ENCODE measurements around the gene INCA1. TPM values are rescaled to one million over a fixed set of nuclear protein-coding genes. Genes with fewer than 3 reads are reported as not detected.

The INCA1 gene
- total RNA-seq, 6 donors from 2014 or later, result 1.4 to 32.5 (median 3.1) TPM

DNA sequence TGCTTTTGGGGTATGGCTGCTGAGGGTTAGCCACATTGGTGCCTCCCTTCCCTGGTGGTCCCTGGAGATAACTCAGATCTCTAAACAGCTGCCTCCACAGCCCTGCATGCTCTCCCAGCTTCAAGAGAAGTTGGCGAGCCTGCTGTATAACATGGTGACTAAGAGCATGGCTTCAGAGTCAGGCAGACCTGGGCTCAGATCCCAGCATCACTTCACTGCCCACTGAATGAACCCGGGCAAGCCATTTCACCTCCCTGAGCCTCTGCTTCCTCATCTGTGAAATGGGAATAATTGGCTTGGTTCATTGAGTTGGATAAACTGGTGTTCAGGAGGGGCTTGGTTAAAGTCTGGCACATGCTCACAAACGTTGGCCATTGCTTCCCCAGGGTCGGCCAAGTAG is 17.0 kb upstream of the INCA1 start:
- TF ChIP-seq, protein P1, sequence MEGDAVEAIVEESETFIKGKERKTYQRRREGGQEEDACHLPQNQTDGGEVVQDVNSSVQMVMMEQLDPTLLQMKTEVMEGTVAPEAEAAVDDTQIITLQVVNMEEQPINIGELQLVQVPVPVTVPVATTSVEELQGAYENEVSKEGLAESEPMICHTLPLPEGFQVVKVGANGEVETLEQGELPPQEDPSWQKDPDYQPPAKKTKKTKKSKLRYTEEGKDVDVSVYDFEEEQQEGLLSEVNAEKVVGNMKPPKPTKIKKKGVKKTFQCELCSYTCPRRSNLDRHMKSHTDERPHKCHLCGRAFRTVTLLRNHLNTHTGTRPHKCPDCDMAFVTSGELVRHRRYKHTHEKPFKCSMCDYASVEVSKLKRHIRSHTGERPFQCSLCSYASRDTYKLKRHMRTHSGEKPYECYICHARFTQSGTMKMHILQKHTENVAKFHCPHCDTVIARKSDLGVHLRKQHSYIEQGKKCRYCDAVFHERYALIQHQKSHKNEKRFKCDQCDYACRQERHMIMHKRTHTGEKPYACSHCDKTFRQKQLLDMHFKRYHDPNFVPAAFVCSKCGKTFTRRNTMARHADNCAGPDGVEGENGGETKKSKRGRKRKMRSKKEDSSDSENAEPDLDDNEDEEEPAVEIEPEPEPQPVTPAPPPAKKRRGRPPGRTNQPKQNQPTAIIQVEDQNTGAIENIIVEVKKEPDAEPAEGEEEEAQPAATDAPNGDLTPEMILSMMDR (IDR thresholded peaks at IDR 0.05), result no peak
- no peak for TF ChIP-seq EP300 (IDR thresholded peaks at IDR 0.05)
- TF ChIP-seq POLR2A (IDR thresholded peaks at IDR 0.05), result no peak
- no peak for TF ChIP-seq POLR2AphosphoS5 (IDR thresholded peaks at IDR 0.05)
- Histone ChIP-seq H3K4me1 (no peaks in the 10 kb centered on the region), H3K27ac (no peak overlapping the region), H3K9me3 (no peaks in the 10 kb centered on the region), H3K36me3 (peaks cover 23 to 91% (median 69%) of the 10 kb centered on the region in 4 donors), H3K4me3 (no peak overlapping the region), H3K27me3 (no peaks in the 10 kb centered on the region)
- 80 to 91% methylated on average over 4 of the region's 4 CpGs for WGBS, 2 donors
- no peak for DNase-seq
- no peak for ATAC-seq (ENCODE audit: low FRiP score in 2 of 2)

DNA sequence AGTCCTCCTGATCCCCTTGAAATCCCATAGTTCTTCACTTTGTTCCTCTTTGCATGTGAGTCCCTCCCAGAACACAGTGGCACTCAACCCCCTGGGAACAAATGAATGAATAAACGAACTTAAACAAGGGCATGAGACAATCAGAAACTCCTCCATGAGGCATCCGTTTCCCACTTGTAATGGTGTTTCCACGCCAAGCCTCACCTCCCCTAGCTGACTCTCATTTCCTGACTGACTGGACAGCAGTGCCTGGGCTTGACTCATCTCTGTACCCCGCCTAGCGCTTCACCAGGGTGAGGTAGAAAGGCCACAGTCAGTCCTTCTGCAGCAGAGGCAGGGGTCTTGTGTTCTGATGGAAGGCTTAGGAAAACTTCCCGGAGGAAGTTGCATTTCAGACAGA is 14.6 kb upstream of the INCA1 start:
- no peak overlapping the region for H3K4me3 ChIP-seq
- no peak overlapping the region for H3K27ac ChIP-seq
- DNase-seq (no peak), ATAC-seq (ENCODE audit: low FRiP score in 2 of 2) (peak in 1 of 2 donors; percentile 46)
- 75 to 89% methylated on average over 6 of the region's 6 CpGs for WGBS, 2 donors
- TF ChIP-seq POLR2AphosphoS5 (IDR thresholded peaks at IDR 0.05) (no peak), EP300 (IDR thresholded peaks at IDR 0.05) (no peak), POLR2A (IDR thresholded peaks at IDR 0.05) (no peak)
- TF ChIP-seq, protein P1 (IDR thresholded peaks at IDR 0.05), result no peak
- no peaks in the 10 kb centered on the region for H3K9me3 ChIP-seq
- H3K27me3 ChIP-seq, result no peaks in the 10 kb centered on the region
- peaks cover 24 to 92% (median 74%) of the 10 kb centered on the region in 4 donors for H3K36me3 ChIP-seq
- no peaks in the 10 kb centered on the region for H3K4me1 ChIP-seq

DNA sequence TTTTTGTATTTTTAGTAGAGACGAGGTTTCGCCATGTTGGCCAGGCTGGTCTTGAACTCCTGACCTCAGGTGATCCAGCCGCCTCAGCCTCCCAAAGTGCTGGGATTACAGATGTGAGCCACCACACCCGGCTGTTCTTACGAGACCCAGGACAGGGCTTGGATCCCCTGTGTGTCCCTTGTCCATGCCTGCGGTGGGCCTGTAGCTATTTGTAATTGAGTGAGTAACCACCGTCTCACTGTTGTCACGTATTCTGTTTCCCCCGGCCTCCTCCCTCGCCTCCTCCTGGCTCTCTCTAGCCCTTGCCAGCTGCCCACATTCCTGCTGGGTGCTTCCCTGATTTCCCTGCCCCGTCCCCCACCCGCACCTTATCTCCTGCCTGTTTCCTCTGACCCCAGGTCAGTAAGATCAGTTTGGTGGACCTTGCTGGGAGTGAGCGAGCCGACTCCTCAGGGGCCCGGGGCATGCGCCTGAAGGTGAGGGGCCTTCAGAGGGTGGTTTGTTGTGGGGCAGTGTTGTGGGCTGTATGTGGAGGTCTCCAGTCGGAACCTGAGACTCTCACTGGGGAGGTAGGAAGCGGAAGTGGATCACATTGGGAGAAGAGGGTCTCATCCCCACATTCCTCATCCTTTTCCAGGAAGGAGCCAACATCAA is 6.0 kb upstream of the INCA1 start:
- WGBS, 2 donors, result 97 to 99% methylated on average over 18 of the region's 18 CpGs
- Histone ChIP-seq H3K27me3 (no peaks in the 10 kb centered on the region), H3K4me3 (no peak overlapping the region), H3K27ac (no peak overlapping the region), H3K4me1 (peaks cover 18 to 24% (median 23%) of the 10 kb centered on the region in 4 donors), H3K9me3 (no peaks in the 10 kb centered on the region), H3K36me3 (peaks cover 35 to 78% (median 74%) of the 10 kb centered on the region in 4 donors)
- TF ChIP-seq, protein P1 (IDR thresholded peaks at IDR 0.05), result no peak
- TF ChIP-seq EP300 (IDR thresholded peaks at IDR 0.05) (no peak), POLR2A (IDR thresholded peaks at IDR 0.05) (no peak), POLR2AphosphoS5 (IDR thresholded peaks at IDR 0.05) (no peak)
- ATAC-seq (ENCODE audit: low FRiP score in 2 of 2) (no peak), DNase-seq (no peak)

DNA sequence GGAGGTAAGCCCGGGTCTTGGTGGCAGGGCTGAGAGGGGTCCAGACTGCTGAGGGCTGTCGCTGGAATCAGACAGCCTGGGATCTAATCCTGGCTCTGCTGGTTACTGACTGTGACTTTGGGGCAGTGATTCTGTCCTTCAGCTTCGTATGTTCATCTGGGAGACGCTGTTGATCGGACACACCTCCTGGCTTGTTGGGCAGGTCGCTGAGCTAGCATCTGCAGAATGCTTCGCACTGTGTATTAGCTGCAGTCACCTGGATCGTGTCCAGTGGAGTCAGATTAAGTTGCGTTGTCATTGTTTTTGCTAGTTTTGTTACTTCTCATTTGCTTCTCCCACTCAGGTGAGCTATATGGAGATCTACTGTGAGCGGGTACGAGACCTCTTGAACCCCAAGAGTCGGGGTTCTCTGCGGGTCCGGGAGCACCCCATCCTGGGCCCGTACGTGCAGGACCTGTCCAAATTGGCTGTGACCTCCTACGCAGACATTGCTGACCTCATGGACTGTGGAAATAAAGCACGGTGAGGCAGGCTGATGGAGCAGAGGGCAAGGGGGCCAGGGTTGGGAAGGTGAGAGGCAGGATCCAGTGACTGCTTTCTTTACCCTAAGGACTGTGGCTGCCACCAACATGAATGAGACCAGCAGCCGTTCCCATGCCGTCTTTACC is 4.9 kb upstream of the INCA1 start:
- Histone ChIP-seq H3K9me3 (no peaks in the 10 kb centered on the region), H3K4me1 (peaks cover 18 to 24% (median 23%) of the 10 kb centered on the region in 4 donors), H3K27ac (no peak overlapping the region), H3K36me3 (peaks cover 28 to 67% (median 63%) of the 10 kb centered on the region in 4 donors), H3K27me3 (no peaks in the 10 kb centered on the region), H3K4me3 (no peak overlapping the region)
- DNase-seq (no peak), ATAC-seq (ENCODE audit: low FRiP score in 2 of 2) (no peak)
- WGBS, 2 donors, result 95 to 96% methylated on average over 9 to 20 of the region's 20 CpGs
- no peak for TF ChIP-seq POLR2A (IDR thresholded peaks at IDR 0.05)
- TF ChIP-seq, protein P1 (IDR thresholded peaks at IDR 0.05), result no peak
- no peak for TF ChIP-seq EP300 (IDR thresholded peaks at IDR 0.05)
- no peak for TF ChIP-seq POLR2AphosphoS5 (IDR thresholded peaks at IDR 0.05)

Data from upper lobe of left lung (tissue), 6 donors.